K562 (cell line): ENCODE data around the gene RARG. TPM values are rescaled to one million over a fixed set of nuclear protein-coding genes. Genes with fewer than 3 reads are reported as not detected.

Experiments used
- AFF1 ChIP-seq, 2 experiments: fragments of 450-650 bp; IDR thresholded peaks; 2 replicates each; pipeline ENCODE4 v1.6.1; 2018; ENCODE audit warnings: mild to moderate bottlenecking in 2 of 2, low read depth in 1 of 2; ENCODE audit not compliant: partially characterized antibody in 2 of 2
- CHD4 ChIP-seq: fragments of 200-600 bp; sonication (generic); IDR thresholded peaks from 3 replicates; pipeline ENCODE4 v1.6.1; 2012; ENCODE audit warnings: low read depth, mild to moderate bottlenecking, mixed read lengths, low read length, inconsistent platforms; ENCODE audit not compliant: insufficient read depth, insufficient replicate concordance, poor library complexity, severe bottlenecking
- E2F6 ChIP-seq, 2 experiments: IDR thresholded peaks; 2 replicates each; pipeline ENCODE4 v1.6.1; 2011; ENCODE audit warnings: borderline replicate concordance in 1 of 2, control low read depth in 1 of 2, low read depth in 1 of 2, low read length in 1 of 2, mild to moderate bottlenecking in 1 of 2, mixed read lengths in 1 of 2, moderate library complexity in 1 of 2; ENCODE audit not compliant: insufficient read depth in 1 of 2, insufficient read length in 1 of 2, poor library complexity in 1 of 2, severe bottlenecking in 1 of 2; ENCODE audit errors: extremely low read depth in 1 of 2
- EHMT2 ChIP-seq: fragments of 450-650 bp; IDR thresholded peaks from 2 replicates; pipeline ENCODE4 v1.6.1; 2018; ENCODE audit warnings: antibody characterized with exemption
- ELF4 ChIP-seq: fragments of 450-650 bp; formaldehyde crosslinking; IDR thresholded peaks from 2 replicates; pipeline ENCODE4 v1.4.0; 2022; ENCODE audit warnings: missing genetic modification characterization
- EP300 ChIP-seq: IDR thresholded peaks from 2 replicates; pipeline ENCODE4 v1.6.1; 2012; ENCODE audit warnings: low read length, improper control_type of control experiment
- GABPA ChIP-seq: fragments of 200-800 bp; sonication (Bioruptor generic); conservative IDR thresholded peaks from 2 replicates; pipeline ENCODE4 v1.6.1; 2016; ENCODE audit warnings: low read depth, missing genetic modification characterization, missing compliant biosample characterization
- GATA2 ChIP-seq: sonication (generic); formaldehyde crosslinking; IDR thresholded peaks from 2 replicates; pipeline ENCODE4 v1.4.0; 2020; ENCODE audit warnings: mild to moderate bottlenecking, missing genetic modification reagents
- GTF2A2 ChIP-seq: IDR thresholded peaks from 2 replicates; pipeline ENCODE4 v1.6.1; 2016; ENCODE audit warnings: mild to moderate bottlenecking, missing genetic modification characterization, missing compliant biosample characterization
- HDAC1 ChIP-seq, 2 experiments: fragments of 450-650 bp; IDR thresholded peaks; 2 replicates each; pipeline ENCODE4 v1.6.1; 2016 to 2017; ENCODE audit warnings: inconsistent platforms in 1 of 2, mild to moderate bottlenecking in 1 of 2, moderate library complexity in 1 of 2
- HLTF ChIP-seq: fragments of 450-650 bp; IDR thresholded peaks from 2 replicates; pipeline ENCODE4 v1.6.1; 2016
- RBM17 ChIP-seq: fragments of 200-400 bp; formaldehyde crosslinking; IDR thresholded peaks from 2 replicates; pipeline ENCODE4 v1.6.1; 2017; ENCODE audit warnings: low read depth, mild to moderate bottlenecking, low read length, borderline replicate concordance
- SPI1 ChIP-seq: IDR thresholded peaks from 2 replicates; pipeline ENCODE4 v1.6.1; 2011; ENCODE audit warnings: low read depth, low read length, control low read depth, borderline replicate concordance
- TEAD2 ChIP-seq: fragments of 450-650 bp; IDR thresholded peaks from 2 replicates; pipeline ENCODE4 v1.6.1; 2016; ENCODE audit warnings: missing genetic modification characterization, control low read depth, missing compliant biosample characterization
- TFAM ChIP-seq: fragments of 250-450 bp; sonication (Bioruptor Pico); conservative IDR thresholded peaks from 2 replicates; pipeline ENCODE4 v1.5.0; 2021; ENCODE audit warnings: mild to moderate bottlenecking, moderate library complexity
- U2AF2 ChIP-seq: fragments of 200-400 bp; formaldehyde crosslinking; optimal IDR thresholded peaks from 2 replicates; pipeline ENCODE3; 2017; ENCODE audit warnings: low read depth, mild to moderate bottlenecking, low read length
- ZKSCAN1 ChIP-seq: fragments of 150-350 bp; IDR thresholded peaks from 2 replicates; pipeline ENCODE4 v1.6.1; 2016; ENCODE audit warnings: low read depth, low read length
- polyA plus RNA-seq, 8 experiments: library from polyadenylated mRNA; depleted of rRNA in 4 of 8; stranded (reverse) in 5 of 8; unstranded in 3 of 8; fragments of >200 nt; fragmentation: Nextera tagmentation in 2 of 8; fragmentation: Illumina TruSeq in 1 of 8; extraction: Ambion mirVana in 2 of 8; extraction: Trizol in 1 of 8; gene quantifications; 2 replicates each; pipeline versions ENCODE4 v1.2.1 to v1.2.3, GENCODE V29; 2011 to 2014; ENCODE audit warnings: inconsistent platforms in 1 of 8, missing spikeins in 1 of 8
- total RNA-seq, 7 experiments: library from RNA; depleted of rRNA in 6 of 7; stranded (reverse); fragments of >200 nt in 6 of 7; fragmentation: Illumina TruSeq in 2 of 7; extraction: Trizol in 2 of 7; gene quantifications; 2 replicates each; pipeline versions ENCODE4 v1.2.1 to v1.2.3, GENCODE V29; 2011 to 2021; ENCODE audit warnings: low replicate concordance in 1 of 7

RARG gene
- total and polyA plus RNA-seq, 9 of the 15 experiments (the other 6 are each of a cell fraction or from before 2014, with no cell fraction given), result 0.18 to 7.6 (median 3.8) TPM

GRCh38 chr12:53244337-53244736 is 12.3 kb upstream of the RARG start (continued):
- TF ChIP-seq SPI1 (peak; percentile 15; the same call in 1 of the 2 replicates), HLTF (peak; percentile 60; the same call in 1 of the 2 replicates), HDAC1 (IDR thresholded peaks at IDR 0.05) (peak in 1 of 2 experiments; percentile 77; a peak in 2 of 4 replicates), TFAM (CRISPR knock-in tag) (no peak), U2AF2 (no peak), GTF2A2 (tag) (no peak), CHD4 (no peak), ELF4 (CRISPR knock-in tag) (peak; percentile 84; the same call in 1 of the 2 replicates), GATA2 (peak; percentile 19; the same call in 1 of the 2 replicates), ZKSCAN1 (no peak), GABPA (tag) (no peak), EP300 (peak; percentile 48; the same call in 1 of the 2 replicates), TEAD2 (tag) (no peak), RBM17 (no peak), EHMT2 (peak; percentile 66), E2F6 (IDR thresholded peaks at IDR 0.05; ENCODE audit: borderline replicate concordance in 1 of 2, extremely low read depth in 1 of 2, insufficient read depth in 1 of 2, insufficient read length in 1 of 2, low read depth in 1 of 2, low read length in 1 of 2, poor library complexity in 1 of 2, severe bottlenecking in 1 of 2) (no peak), AFF1 (IDR thresholded peaks at IDR 0.05; ENCODE audit: low read depth in 1 of 2, partially characterized antibody in 2 of 2) (no peak)
